Upper lobe of right lung (tissue), 1 donor: ENCODE data around the gene MEIOSIN. TPM values are rescaled to one million over a fixed set of nuclear protein-coding genes. Genes with fewer than 3 reads are reported as not detected.

Source experiments
- ATAC-seq: fragments of 200-7000 bp; cut with Tn5 transposase; one replicate; pipeline ENCODE4 v1.9.1; 2020; ENCODE audit warnings: mild to moderate bottlenecking, moderate library complexity
- DNase-seq: peaks from one replicate; pipeline ENCODE4 v3.0.0-alpha.2; 2020
- H3K27ac ChIP-seq: fragments of 200-600 bp; one replicate; pipeline ENCODE4 v1.8.0; 2022
- H3K27me3 ChIP-seq: fragments of 200-600 bp; one replicate; pipeline ENCODE4 v1.8.0; 2022; ENCODE audit warnings: mild to moderate bottlenecking
- H3K36me3 ChIP-seq: fragments of 200-600 bp; one replicate; pipeline ENCODE4 v1.8.0; 2022
- H3K4me1 ChIP-seq: fragments of 200-600 bp; one replicate; pipeline ENCODE4 v1.8.0; 2022
- H3K4me3 ChIP-seq: fragments of 200-600 bp; one replicate; pipeline ENCODE4 v1.8.0; 2022; ENCODE audit warnings: mild to moderate bottlenecking
- H3K9me3 ChIP-seq: fragments of 200-600 bp; one replicate; pipeline ENCODE4 v1.8.0; 2022
- CTCF ChIP-seq: fragments of 200-600 bp; IDR thresholded peaks from one replicate; pipeline ENCODE4 v1.8.0; 2022; ENCODE audit warnings: antibody characterized with exemption
- intact Hi-C: fragments of 100-400 bp; cut with DNase I; formaldehyde crosslinking; loops from one replicate; pipeline ENCODE4 v1.11.0; 2022
- total RNA-seq: library from RNA; stranded (reverse); fragmentation: NEBNext Ultra II Directional; extraction: Animal tissue kit (Norgen Biotek cat#: 25700); gene quantifications from one replicate; pipeline ENCODE4 v1.2.1, GENCODE V29; 2021
- donor health status: DM: no; HTN: yes; CAD: no; lungs with severe emphysema.

MEIOSIN gene
- total RNA-seq, 1 donor from 2014 or later, result not detected

GRCh38 chr19:45789035-45789786, 56.0 kb downstream of the MEIOSIN start:
- ATAC-seq, result no peak
- TF ChIP-seq CTCF, result no peak
- intact Hi-C loops, result no loop called here
- Histone ChIP-seq H3K27ac (no peak overlapping the region), H3K9me3 (no peaks in the 10 kb centered on the region), H3K36me3 (peaks cover 36% of the 10 kb centered on the region), H3K4me1 (peaks cover 15% of the 10 kb centered on the region), H3K27me3 (no peaks in the 10 kb centered on the region), H3K4me3 (no peak overlapping the region)
- DNase-seq, result no peak

GRCh38 chr19:45790942-45791341, 57.7 kb downstream of the MEIOSIN start:
- Histone ChIP-seq H3K9me3 (no peaks in the 10 kb centered on the region), H3K4me1 (peaks cover 15% of the 10 kb centered on the region), H3K4me3 (no peak overlapping the region), H3K36me3 (peaks cover 36% of the 10 kb centered on the region), H3K27ac (no peak overlapping the region), H3K27me3 (no peaks in the 10 kb centered on the region)
- ATAC-seq (peak; percentile 59), DNase-seq (no peak)
- intact Hi-C loops, result no loop called here
- TF ChIP-seq CTCF, result no peak

- no peaks in the 10 kb centered on the region for H3K27me3 ChIP-seq
- H3K9me3 ChIP-seq, result no peaks in the 10 kb centered on the region
- peak overlapping the region; percentile 65 for H3K27ac ChIP-seq
- peak overlapping the region; percentile 67 for H3K4me3 ChIP-seq
- intact Hi-C loops, result no loop called here
- no peak for TF ChIP-seq CTCF
- peaks cover 28% of the 10 kb centered on the region for H3K36me3 ChIP-seq
- ATAC-seq (no peak), DNase-seq (no peak)
- peaks cover 15% of the 10 kb centered on the region for H3K4me1 ChIP-seq
Observed at GRCh38 chr19:45791744-45792469, 58.7 kb downstream of the MEIOSIN start.

- intact Hi-C loops, result no loop called here
- peak; percentile 99 for DNase-seq
Observed at GRCh38 chr19:45792470-45793177, 59.4 kb downstream of the MEIOSIN start, which contains the start of gene DMWD. DMWD (minus strand) TSS chr19:45792845; CDS start chr19:45792756, 89 bp downstream.

More at GRCh38 chr19:45792470-45793177, 59.4 kb downstream of the MEIOSIN start, which contains the start of gene DMWD:
- H3K9me3 ChIP-seq, result no peaks in the 10 kb centered on the region
- peaks cover 26% of the 10 kb centered on the region for H3K36me3 ChIP-seq
- H3K4me1 ChIP-seq, result peaks cover 15% of the 10 kb centered on the region
- peak within 1 kb of the TSS; percentile 67 for H3K4me3 ChIP-seq
- TF ChIP-seq CTCF, result no peak
- H3K27ac ChIP-seq, result peak within 1 kb of the TSS; percentile 65
- H3K27me3 ChIP-seq, result no peaks in the 10 kb centered on the region
- ATAC-seq, result peak; percentile 98
